Fibroblast of skin of right biceps (primary cell): ENCODE results near the gene USP10.

Experiments
- DNase-seq: peaks from one replicate; pipeline ENCODE4 v3.0.0-alpha.2; 2013

Gene USP10, protein sequence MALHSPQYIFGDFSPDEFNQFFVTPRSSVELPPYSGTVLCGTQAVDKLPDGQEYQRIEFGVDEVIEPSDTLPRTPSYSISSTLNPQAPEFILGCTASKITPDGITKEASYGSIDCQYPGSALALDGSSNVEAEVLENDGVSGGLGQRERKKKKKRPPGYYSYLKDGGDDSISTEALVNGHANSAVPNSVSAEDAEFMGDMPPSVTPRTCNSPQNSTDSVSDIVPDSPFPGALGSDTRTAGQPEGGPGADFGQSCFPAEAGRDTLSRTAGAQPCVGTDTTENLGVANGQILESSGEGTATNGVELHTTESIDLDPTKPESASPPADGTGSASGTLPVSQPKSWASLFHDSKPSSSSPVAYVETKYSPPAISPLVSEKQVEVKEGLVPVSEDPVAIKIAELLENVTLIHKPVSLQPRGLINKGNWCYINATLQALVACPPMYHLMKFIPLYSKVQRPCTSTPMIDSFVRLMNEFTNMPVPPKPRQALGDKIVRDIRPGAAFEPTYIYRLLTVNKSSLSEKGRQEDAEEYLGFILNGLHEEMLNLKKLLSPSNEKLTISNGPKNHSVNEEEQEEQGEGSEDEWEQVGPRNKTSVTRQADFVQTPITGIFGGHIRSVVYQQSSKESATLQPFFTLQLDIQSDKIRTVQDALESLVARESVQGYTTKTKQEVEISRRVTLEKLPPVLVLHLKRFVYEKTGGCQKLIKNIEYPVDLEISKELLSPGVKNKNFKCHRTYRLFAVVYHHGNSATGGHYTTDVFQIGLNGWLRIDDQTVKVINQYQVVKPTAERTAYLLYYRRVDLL

DNA sequence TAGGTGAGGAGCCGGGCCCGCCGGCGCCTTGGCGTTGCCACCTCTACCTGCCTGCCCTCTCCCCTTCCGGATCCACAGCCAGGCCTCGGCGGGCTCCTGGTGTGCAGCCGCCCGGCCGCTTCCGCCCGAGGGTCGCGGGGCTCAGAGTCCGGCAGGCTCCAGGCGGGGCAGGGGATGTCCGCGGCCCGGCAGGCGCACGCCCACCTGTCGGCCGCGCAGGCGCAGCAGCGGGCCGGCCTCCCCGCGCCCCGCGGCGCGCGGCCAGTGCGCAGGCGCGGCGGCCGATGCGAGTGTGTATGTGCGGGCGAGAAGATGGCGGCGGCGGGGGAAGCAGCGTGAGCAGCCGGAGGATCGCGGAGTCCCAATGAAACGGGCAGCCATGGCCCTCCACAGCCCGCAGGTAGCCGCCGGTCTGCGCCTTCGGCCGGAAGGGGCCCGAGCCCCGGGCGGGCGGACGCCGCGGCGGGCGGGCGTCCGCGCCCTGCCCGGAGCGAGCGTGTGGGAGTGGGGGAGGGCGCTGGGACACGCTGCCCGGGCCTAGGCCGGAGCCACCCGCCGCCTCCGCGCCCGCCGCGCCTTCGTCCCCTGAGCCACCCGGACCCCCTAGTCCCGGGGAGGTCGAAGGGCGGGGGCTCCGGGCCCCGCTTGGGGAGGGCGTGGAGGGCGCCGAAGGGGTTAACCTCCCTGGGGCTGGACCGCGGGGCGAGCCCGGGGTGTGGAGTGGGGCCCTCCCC, at the start of gene USP10:
TSS of gene USP10 (plus strand) at position 289 of the 734 bp plus-strand sequence. CDS start at position 380, 91 bp downstream.
- peak; percentile 79 for DNase-seq

DNA sequence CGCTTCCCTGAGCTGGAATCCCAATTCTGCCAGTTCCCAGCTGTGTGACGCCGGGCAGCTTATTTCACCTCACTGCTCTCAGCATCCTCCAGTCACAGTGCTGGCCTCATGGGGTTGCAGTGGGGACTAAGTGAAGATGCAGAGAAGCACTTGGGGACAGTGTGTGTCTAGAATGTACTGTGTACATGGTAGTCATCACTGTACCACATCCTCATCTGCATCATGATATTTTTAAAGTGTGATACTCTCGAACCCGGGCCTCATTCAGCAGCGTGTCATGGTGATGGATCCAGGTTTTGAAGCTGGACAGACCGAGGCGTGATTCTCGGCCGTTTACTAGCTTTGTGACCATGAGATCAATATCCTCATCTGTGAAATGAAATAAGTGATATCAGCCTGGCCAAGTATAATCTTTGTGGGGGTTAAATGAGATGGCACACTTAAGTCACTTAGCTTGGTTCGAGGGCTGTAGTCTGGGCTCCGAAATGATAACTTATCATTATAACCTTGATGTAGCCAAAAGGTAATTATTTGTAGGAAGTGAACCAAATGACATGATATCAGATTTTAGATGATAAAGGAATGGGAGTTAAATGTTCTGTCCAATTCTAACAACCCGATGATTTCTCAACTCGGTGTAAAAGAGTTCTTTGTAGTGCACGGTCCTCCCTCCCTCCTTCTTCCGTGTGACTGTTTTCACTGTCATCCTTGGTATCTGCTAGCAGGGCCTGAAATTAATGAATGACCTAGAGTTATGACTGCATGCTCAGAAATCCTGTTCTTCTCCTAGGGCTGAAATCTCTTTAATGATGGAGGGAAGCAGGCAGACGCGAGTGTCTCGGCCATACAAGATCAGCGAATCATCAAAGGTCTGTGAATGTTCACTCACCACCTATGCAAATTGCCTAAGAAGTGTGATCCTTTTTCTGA, 49.5 kb upstream of the USP10 start:
- peak; percentile 88 for DNase-seq

DNA sequence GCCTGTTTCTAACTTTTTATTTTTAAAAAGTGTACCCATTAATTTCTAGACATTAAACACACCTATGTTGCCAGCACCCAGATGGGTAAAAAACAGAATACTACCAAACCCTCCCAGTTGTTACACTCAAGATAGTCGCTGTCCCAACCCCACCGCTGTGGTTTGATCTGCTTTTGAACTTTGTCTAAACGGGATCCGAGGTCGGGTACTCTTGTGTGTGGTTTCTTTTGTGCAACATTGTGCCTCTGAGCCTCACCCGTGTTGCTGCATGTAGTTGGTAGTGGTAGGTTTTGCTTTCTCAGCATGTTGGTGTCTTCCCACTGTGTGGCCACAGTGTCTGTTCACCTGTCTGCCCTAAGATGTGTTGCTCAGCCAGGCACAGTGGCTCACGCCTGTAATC, 47.2 kb upstream of the USP10 start:
- DNase-seq, result no peak

DNA sequence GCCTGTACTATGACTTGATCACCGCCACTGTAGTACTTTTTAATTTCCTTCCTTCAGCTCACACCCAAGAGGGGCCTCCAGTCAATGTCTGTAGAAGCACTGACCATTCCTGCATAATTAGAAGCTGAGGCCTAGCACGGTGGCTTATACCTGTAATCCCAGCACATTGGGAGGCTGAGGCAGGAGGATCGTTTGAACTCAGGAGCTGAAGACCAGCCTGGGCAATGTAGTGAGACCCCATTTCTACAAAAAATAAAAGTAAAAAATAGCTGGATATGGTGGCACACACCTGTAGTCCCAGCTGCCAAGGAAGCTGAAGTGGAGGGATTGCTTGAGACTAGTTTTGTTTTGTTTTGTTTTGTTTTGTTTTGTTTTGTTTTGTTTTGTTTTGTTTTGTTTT, 45.6 kb upstream of the USP10 start:
- no peak for DNase-seq

DNA sequence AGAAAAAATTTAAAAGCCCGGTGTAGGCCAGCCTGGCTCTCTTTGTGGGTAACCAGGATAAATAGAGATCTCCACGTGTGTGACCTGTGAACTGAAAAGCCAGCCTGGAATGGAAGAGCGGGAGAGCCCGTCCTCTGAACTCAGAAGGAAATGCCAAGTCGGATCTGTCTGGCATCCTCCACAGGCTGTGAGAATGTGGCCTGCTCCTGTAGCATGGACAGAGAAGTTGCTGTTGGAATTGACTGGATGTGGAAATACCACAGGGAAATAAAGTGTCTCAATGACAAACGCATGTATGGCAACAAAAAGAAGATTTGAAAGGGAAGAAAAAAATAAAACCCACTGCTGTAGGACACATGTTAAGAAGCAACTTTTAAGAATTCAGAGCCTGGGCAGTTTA, 44.8 kb upstream of the USP10 start:
- no peak for DNase-seq

DNA sequence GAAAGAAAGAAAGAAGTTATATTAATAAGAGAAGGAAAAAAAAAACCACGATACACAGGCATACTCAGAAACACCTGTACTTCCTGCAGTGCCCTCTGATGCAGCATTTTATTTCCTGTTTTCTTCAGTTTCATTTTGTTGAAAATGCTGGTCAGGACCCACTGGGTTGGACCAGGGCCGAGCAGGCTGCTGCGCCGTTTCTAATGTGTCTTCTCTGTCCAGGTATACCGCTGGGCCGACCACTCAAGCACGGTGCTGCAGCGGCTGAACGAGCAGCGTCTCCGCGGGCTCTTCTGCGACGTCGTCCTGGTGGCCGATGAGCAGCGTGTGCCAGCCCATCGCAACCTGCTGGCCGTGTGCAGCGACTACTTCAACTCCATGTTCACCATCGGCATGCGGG, 43.2 kb upstream of the USP10 start:
- DNase-seq, result no peak

DNA sequence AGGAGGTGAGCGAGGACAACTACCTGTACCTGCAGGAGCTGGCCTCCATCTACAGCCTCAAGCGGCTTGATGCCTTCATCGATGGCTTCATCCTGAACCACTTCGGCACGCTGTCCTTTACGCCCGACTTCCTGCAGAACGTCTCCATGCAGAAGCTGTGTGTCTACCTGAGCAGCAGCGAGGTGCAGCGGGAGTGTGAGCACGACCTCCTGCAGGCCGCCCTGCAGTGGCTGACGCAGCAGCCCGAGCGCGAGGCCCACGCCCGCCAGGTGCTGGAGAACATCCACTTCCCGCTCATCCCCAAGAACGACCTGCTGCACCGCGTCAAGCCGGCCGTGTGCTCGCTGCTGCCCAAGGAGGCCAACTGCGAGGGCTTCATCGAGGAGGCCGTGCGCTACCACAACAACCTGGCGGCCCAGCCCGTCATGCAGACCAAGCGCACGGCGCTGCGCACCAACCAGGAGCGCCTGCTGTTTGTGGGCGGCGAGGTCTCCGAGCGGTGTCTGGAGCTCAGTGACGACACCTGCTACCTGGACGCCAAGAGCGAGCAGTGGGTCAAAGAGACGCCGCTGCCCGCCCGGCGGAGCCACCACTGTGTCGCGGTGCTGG, 42.5 kb upstream of the USP10 start:
- no peak for DNase-seq

DNA sequence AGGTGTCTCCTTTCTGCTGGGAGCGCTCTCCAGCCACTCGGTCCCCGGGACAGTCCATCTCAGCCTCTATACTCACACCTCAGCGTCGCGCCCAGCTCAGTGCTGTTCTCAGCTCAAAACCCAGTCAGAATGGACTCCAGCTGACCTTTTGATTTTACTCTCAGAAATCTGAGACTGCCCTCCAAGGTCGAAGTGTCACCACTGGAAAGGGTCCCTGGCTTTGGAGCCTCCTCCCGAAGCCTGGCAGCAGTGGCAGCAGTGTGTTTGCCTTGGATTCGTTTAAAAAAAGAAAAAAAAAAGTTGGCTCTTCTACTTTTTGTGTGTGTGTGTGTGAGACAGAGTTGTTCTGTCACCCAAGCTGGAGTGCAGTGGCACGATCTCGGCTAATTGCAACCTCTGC, 41.1 kb upstream of the USP10 start:
- no peak for DNase-seq

DNA sequence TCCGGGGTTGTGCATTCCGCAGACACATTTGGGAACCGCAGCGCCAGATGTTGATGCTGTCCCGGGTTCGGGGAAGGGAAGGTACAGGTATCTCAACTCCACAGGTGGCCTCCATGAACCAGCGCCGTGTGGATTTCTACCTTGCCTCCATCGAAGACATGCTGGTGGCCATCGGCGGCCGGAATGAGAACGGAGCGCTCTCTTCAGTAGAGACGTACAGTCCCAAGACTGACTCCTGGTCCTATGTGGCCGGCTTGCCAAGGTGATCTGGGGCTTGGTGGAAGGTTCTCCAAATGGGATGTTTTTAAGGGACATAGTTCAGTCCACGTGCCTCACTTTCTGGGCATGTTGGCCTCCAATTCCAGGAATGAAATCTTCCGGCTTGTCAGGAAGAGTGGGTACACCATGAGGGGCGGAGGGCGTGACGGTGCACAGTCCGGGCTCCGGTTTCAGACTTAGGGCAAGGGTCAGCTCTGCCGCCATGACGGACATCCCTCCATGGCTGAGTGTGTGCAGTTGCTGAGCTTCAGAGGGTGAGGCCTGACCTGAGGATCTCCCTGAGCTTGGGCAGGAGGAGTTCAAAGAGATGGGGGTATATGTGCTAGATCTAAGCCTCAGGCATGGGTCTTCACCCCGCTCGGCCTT, 40.0 kb upstream of the USP10 start:
- no peak for DNase-seq

DNA sequence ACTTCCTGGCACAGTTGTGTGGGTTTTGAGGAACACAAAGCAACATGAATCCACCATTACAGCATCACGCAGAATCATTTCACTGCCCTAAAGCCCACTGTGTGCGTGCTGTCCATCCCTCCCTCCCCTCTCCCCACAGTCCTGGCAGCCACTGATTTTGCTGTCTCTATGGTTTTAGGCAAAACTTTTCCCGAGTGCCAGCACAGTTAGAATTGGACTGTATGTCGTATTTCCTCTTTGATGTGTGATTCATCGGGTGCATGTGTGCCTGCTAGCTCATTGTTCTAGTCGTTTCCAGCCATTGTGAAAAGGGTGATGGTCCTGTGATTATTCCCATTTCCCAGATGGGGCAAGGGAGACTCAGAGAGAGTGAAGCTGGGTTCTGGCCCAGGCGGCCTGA, 38.8 kb upstream of the USP10 start:
- DNase-seq, result no peak

DNA sequence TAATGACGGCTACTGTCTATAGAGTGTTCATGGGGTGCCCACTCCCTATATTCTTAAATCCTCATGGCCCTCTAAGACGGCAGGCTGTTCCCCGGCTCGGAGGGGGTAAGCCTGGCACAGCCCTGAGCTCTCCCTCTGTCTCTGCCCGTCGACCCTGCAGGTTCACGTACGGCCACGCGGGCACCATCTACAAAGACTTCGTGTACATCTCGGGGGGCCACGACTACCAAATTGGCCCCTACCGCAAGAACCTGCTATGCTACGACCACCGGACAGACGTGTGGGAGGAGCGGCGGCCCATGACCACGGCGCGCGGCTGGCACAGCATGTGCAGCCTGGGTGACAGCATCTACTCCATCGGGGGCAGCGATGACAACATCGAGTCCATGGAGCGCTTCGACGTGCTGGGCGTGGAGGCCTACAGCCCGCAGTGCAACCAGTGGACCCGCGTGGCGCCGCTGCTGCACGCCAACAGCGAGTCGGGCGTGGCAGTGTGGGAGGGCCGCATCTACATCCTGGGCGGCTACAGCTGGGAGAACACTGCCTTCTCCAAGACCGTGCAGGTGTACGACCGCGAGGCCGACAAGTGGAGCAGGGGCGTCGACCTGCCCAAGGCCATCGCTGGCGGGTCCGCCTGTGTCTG, 38.3 kb upstream of the USP10 start:
- DNase-seq, result no peak

DNA sequence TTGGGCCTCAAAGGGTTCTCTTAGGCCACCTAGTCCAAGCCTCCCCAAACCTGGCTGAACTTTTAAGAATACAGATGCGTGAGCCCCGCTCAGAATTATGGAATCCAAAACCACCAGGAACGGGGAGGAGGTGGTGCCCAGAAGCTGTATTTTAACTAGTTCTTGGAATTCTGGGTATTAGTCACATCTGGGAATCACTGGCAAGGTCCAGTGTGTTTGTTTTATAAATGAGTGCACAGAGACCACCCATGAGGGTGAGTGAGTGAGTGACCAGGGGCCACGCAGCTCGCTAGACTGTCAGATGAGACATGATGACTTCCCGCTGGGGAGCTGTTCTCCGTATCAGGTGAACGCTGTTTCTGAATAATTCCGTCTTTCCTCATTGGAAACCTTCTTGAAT, 37.3 kb upstream of the USP10 start:
- no peak for DNase-seq

DNA sequence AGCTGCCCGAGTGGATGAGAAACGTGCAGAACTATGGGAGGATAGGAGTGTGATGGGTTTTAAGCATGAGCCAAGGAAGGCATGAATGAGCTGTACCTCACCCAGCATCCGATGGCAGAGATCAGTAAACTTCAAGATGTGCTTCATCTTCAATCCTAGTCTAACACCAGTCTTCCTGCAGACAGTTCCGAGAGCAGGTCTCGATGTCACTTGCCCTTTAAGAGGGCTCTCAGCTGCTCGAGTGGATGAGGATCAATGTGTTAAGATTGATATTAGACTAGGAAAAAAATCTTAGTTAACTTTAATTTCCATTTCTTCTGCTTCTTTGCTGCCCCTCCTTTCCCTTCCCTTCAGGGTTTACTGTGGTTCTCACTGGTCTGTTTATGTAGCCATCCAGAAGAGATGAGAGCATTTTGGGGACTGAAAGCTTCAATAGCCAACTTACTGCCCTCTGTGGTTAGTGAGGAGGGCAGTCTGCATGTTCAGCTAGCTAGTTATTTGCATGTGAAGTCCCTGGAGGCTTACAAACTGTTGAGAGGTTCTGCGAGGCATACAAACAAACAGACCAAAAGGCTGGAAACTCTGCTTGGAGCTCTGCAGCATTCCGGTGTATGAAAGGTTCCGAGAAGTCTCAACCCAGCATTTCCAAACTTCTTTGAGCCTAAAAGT, 36.2 kb upstream of the USP10 start:
- no peak for DNase-seq

DNA sequence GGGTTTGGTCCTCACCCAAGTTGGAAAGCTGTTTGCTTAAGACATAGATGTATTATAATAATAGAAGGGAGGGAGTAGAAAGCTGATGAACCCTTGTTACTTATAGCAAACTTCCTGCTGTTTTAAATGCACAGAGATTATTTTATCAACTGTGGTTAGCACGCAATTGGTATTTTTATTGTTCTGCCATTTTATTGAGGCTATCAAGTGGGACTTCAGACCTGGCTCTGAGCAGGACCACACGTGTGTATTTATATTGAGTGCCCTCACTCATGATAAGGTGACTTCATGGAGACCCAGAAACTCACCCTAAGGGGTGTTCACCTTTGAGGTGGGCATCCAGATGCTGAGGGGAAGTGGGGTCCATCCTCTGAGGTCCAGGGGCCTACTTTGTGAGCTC, 34.4 kb upstream of the USP10 start:
- DNase-seq, result no peak

DNA sequence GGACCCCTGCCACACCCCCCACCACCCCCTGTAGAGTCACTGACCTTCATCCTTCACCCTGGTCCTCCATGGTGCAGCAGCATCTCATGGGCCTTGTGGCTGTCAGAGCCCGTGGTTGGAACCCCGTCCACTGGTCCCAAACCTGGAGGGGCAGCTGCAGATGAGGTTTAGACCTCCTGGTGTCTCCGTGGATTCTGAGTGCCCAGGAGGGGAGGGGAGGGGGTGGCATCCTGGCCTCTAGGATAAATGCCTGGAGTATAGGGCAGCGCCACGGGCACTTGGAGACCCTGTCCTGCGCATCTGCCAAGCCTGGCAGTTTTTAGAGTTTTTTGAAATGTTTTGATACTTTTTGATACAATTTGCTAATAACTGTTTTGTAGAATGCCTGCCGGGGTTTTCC, 34.0 kb upstream of the USP10 start:
- no peak for DNase-seq

DNA sequence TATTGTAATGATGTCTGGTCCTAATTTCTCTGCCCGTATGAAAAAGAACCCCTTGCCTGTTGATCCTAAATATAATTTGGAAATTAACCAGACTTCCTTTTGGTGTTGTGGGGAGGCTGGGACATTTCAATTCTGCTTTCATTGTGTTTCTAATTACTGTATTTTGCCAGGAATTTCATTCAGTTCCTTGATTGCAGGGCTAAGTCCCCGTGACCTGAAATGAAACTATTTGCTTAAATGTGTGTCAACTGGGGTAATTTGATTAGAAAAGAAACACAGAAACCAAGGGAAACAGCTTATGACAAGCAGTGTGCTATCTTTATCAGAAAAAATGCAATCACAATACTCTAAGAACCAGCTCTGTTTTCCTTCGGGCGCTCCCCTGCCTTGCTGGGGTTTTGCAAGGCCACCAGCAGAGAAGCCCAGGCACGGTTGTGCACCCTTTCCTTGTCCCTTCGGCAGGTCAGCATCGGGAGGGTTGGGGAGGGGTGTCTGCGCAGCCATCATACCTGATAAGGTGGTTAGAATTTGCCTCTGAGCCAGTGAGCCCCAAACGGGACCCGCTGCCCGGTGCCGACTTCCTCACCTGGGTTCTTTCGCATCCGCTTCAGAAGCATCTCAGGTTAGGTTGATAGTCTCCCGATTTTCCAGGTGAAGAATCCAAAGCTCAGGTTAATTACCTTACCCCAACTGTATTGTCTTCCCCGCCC, 32.0 kb upstream of the USP10 start:
- DNase-seq, result no peak

DNA sequence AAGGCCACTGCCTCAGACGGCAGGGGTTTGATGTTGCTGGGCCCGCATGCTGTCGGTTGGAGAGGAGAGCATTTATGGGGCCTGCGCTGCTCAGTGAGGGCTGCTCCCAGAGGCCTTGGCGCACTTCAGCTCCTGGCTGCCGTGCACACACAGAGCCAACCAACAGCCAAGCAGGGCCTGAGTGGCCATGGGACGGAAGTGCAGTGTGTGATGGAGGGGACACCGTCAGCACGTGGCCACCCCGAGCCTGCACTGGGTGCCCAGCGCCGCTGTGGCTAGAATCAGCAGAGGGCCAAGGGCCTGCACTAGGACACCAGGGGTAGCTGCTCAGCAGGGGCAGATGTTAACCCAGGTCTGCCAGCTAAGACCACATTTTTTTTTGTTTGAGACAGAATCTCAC, 29.7 kb upstream of the USP10 start:
- DNase-seq, result no peak

DNA sequence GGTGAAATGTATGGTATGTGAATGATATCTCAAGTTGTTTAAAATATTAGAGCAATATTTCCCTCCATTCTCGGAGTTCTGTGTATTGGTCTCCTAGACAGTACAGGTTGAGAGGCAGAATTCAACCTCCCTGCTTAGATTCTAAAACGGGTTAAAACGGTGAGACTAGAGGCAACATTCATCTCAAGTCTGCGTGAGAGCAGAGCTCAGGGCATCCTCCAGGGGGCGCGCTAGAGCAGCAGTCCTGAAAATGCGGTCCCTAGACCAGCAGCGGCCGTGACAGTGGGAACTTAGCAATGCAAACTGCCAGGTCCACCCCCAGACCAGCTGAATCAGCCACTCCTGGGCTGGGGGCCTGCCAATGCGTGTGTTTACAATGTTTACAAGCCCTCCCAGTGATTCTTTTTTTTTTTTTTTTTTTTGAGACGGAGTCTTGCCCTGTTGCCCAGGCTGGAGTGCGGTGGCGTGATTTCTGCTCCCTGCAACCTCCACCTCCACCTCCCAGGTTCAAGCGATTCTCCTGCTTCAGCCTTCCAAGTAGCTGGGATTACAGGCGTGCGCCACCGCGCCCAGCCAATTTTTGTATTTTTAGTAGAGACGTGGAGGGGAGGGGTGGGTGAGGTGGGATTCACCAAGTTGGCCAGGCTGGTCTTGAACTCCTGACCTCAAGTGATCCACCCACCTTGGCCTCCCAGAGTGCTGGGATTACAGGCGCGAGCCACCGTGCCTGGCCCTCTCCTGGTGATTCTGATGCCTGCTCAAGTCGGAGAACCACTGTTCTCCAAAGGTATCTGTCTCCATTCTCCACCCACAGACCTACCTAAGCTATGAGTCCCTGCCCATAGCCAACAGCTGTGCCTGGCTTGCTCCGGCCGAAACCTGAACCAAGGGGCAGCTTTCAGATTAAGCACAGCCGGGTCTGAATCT, 27.3 kb upstream of the USP10 start:
- DNase-seq, result peak; percentile 62

DNA sequence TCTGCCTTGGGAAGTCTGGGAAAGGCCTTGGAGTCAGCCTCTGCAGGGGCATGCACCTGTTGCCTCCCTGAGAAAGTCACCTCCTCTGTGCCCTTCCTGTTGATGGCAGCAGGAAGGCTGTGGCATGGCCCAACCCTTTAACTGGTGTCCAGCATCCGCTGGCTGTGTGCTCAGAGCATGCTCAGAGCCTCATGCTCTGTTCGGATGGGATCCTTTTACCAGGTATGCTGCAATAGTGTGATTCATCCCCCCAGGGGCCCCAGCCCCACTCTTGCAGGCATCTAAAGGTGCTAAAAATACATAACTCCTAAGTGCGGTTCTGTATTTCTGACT, 26.6 kb upstream of the USP10 start:
- DNase-seq, result peak; percentile 53
